ENCODE data around the gene AGPAT1. TPM values are rescaled to one million over a fixed set of nuclear protein-coding genes. Genes with fewer than 3 reads are reported as not detected.
"Not testable (repeated sequence)": the region's sequence is repeated elsewhere in the genome, so short reads cannot be mapped to it uniquely, and the experiment has no call there.

Gene AGPAT1
- total RNA-seq, 1 donor from 2014 or later, result 13.6 TPM

GRCh38 chr6:32198866-32199265 is 23.0 kb upstream of the AGPAT1 start:
- no peak for DNase-seq

GRCh38 chr6:32198345-32198696 is 22.4 kb upstream of the AGPAT1 start:
- DNase-seq, result no peak

GRCh38 chr6:32196682-32197616 is 21.1 kb upstream of the AGPAT1 start:
- peak; percentile 26 for DNase-seq

GRCh38 chr6:32195902-32196681 is 20.2 kb upstream of the AGPAT1 start:
- DNase-seq, result peak; percentile 85

- DNase-seq, result peak; percentile 100
Observed at GRCh38 chr6:32195652-32195901, 19.7 kb upstream of the AGPAT1 start.

- DNase-seq, result peak; percentile 82
Observed at GRCh38 chr6:32194825-32195651, 19.2 kb upstream of the AGPAT1 start.

- DNase-seq, result no peak
Observed at GRCh38 chr6:32194388-32194787, 18.5 kb upstream of the AGPAT1 start.

GRCh38 chr6:32193096-32193495 is 17.2 kb upstream of the AGPAT1 start:
- DNase-seq, result not testable (repeated sequence)

- peak; percentile 46 for DNase-seq
Observed at GRCh38 chr6:32192608-32193039, 16.7 kb upstream of the AGPAT1 start, which contains the start of gene GPSM3. TSS of gene GPSM3 (minus strand) at chr6:32192643. CDS start at chr6:32192513, 130 bp downstream.

GRCh38 chr6:32191696-32192607 is 16.1 kb upstream of the AGPAT1 start:
- DNase-seq, result no peak

- peak; percentile 19 for DNase-seq
Observed at GRCh38 chr6:32190911-32191677, 15.2 kb upstream of the AGPAT1 start.

GRCh38 chr6:32190054-32190851 is 14.4 kb upstream of the AGPAT1 start, which contains the start of gene PBX2:
TSS of gene PBX2 (minus strand) at chr6:32190202. CDS start at chr6:32189915, 287 bp downstream.
- peak; percentile 89 for DNase-seq

GRCh38 chr6:32189742-32190053 is 13.8 kb upstream of the AGPAT1 start:
- no peak for DNase-seq

- DNase-seq, result no peak
Observed at GRCh38 chr6:32189069-32189741, 13.3 kb upstream of the AGPAT1 start.

GRCh38 chr6:32188381-32189068 is 12.6 kb upstream of the AGPAT1 start:
- no peak for DNase-seq

GRCh38 chr6:32187725-32188380 is 12.0 kb upstream of the AGPAT1 start:
- DNase-seq, result not testable (repeated sequence)

- DNase-seq, result no peak
Observed at GRCh38 chr6:32187009-32187709, 11.3 kb upstream of the AGPAT1 start.

Measured in skin of body (tissue), 2 donors.